ENCODE measurements around the gene ACIN1.

Gene ACIN1

GRCh38 chr14:23057757-23058653 is 36.9 kb downstream of the ACIN1 start:
- TF ChIP-seq, protein P1, sequence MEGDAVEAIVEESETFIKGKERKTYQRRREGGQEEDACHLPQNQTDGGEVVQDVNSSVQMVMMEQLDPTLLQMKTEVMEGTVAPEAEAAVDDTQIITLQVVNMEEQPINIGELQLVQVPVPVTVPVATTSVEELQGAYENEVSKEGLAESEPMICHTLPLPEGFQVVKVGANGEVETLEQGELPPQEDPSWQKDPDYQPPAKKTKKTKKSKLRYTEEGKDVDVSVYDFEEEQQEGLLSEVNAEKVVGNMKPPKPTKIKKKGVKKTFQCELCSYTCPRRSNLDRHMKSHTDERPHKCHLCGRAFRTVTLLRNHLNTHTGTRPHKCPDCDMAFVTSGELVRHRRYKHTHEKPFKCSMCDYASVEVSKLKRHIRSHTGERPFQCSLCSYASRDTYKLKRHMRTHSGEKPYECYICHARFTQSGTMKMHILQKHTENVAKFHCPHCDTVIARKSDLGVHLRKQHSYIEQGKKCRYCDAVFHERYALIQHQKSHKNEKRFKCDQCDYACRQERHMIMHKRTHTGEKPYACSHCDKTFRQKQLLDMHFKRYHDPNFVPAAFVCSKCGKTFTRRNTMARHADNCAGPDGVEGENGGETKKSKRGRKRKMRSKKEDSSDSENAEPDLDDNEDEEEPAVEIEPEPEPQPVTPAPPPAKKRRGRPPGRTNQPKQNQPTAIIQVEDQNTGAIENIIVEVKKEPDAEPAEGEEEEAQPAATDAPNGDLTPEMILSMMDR (IDR thresholded peaks at IDR 0.05; ENCODE audit: low read depth, low read length, missing control alignments): peak; percentile 97

DNA sequence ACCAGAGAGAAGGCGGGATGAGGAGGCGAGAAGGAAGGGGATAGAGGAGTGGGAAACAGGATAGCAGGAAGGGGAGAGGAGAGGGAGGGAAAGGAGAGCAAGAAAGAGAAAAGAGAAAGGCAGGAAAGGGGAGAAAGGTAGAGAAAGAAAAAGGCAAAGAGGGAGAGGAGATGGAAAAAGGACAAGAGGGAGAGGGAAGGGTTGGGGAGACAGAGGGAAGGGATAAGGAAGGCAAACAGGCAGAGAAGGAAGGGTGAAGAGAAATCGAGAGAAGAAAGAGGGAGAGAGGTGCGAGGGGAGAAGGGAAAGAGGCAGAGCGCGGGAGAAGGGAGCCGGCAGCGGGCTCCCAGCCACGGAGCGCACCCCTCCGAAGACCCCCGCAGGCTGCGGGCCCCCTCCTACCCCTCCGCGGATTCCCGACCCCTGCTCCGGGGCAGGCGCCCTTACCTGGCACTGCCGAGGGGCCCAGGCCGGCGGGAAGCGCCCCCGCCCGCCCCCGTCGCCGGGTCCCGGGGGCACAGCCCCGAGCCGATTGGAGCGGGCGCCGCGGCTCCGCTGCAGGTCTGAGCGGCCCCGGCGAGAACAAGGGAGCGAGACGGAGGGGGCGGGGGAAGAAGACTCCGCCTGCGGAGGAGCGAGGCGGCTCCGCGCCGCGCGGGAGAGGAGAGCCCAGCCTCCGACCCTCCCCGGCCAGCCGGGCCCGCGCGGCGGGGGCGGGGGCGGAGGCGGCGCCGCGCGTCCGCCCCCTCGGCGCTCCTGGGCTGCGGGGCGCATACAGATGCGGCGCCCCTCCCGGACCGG is 37.8 kb downstream of the ACIN1 start, which contains the start of gene CDH24:
TSS of gene CDH24 (minus strand) at position 565 of the 801 bp plus-strand sequence. CDS start 1,787 bp downstream, outside the sequence.
- DNase-seq (ENCODE audit: low read depth): no peak
- peak within 1 kb of the TSS; percentile 42 for H3K4me3 ChIP-seq (ENCODE audit: low read depth, low read length)
- TF ChIP-seq, protein P1 (IDR thresholded peaks at IDR 0.05; ENCODE audit: low read depth, low read length, missing control alignments): no peak

More at GRCh38 chr14:23057757-23058653, 36.9 kb downstream of the ACIN1 start:
- DNase-seq (ENCODE audit: low read depth): peak; percentile 59
- peak overlapping the region; percentile 42 for H3K4me3 ChIP-seq (ENCODE audit: low read depth, low read length)

- H3K4me3 ChIP-seq (ENCODE audit: low read depth, low read length): no peak overlapping the region; the same call in 1 of the 2 replicates
These were observed 38.6 kb downstream of the ACIN1 start for GRCh38 chr14:23056145-23056955.

DNA sequence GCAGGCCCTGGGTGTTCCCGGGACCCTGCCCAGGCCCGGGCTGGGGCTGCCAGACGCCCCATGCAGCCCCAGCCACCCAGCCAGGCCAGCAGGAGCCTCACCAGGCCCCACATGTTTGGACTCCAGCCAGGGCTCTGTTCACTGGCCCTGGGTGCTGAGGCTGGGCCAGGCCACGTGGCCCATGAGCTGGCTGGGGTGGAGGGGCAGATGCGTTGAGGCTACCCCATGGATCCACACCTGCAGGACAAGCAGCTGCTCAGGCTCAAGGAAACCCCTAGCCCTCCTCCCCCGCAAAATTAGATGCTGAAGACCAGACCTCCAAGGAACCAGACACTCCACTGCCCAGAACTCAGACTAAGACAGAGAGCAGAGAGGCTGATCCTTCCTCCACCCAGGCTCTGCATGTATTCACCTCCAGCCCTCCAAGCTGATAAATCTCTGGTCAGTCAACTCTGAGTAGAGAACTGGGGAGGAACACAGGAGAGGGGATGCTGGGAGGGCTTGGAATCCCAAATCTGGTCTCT is 39.3 kb downstream of the ACIN1 start:
- H3K4me3 ChIP-seq (ENCODE audit: low read depth, low read length): no peak overlapping the region
- TF ChIP-seq, protein P1 (IDR thresholded peaks at IDR 0.05; ENCODE audit: low read depth, low read length, missing control alignments): no peak
- no peak for DNase-seq (ENCODE audit: low read depth)

More at GRCh38 chr14:23056145-23056955, 38.6 kb downstream of the ACIN1 start:
- no peak for DNase-seq (ENCODE audit: low read depth)
- TF ChIP-seq, protein P1 (IDR thresholded peaks at IDR 0.05; ENCODE audit: low read depth, low read length, missing control alignments): peak; percentile 92

- TF ChIP-seq, protein P1 (IDR thresholded peaks at IDR 0.05; ENCODE audit: low read depth, low read length, missing control alignments): no peak
- DNase-seq (ENCODE audit: low read depth): no peak
- no peak overlapping the region for H3K4me3 ChIP-seq (ENCODE audit: low read depth, low read length)
These were observed 39.8 kb downstream of the ACIN1 start for GRCh38 chr14:23055147-23055550.

Measured in GM12864 (cell line).